ENCODE results near the gene TSPOAP1. TPM values are rescaled to one million over a fixed set of nuclear protein-coding genes. Genes with fewer than 3 reads are reported as not detected.
A peak's percentile ranks its signal among the peaks of the same experiment; 100 is the strongest.

Gene TSPOAP1
- total and polyA plus RNA-seq, 2 of the 13 experiments (the other 11 are each of a cell fraction or from before 2014, with no cell fraction given), result not detected

DNA sequence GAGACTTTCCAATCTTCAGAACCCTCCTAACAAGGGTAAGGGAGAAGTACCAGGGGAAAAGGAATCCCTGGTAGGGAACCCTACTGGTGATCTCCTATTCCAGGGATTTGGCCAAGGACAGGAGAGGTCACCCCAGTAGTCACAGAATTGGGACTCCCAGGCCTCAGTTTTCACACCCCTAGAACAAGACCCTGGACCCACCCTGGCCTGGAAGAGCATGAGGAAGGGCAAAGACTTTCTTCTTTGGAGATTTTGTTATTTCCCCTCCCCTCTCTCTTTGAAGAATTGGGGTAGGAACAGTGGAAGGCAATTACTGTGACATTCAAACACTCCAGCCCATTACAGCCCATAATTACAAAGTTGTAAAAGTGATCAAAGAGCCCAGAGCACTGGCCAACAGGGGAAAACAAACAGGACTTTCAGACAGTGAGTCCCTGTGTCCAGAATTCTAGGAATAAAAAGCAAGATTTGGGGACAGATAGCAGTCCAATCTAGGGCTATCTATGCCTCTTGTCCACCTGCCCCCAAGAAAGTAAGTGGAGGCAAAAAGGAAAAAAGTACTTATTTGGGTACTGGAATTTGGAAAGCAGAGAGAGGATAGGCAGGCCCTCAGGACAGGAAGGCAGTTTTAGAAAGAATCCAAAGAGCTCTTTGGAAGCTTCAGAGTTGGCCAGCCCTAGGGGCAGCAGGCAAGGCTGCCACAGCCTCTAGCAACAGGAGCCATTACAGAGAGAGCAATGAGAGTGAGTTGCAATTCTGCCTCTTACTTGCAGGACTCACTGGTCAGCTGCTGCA lies 36.8 kb upstream of the TSPOAP1 start:
- DNase-seq (ENCODE audit: low spot score) (peak; percentile 45), FAIRE-seq (no peak), ATAC-seq (peak; percentile 4; the same call in 2 of the 3 replicates)
- Histone ChIP-seq H3K9me3 (ENCODE audit: low read length) (no peaks in the 10 kb centered on the region), H4K20me1 (ENCODE audit: insufficient read depth, low read length) (no peaks in the 10 kb centered on the region), H3K4me1 (ENCODE audit: insufficient read depth, low read length) (peaks cover 98% of the 10 kb centered on the region), H2AFZ (ENCODE audit: low read length) (no peak overlapping the region), H3K36me3 (replicated peaks in 1 of 2; ENCODE audit: control insufficient read depth in 1 of 2, insufficient read depth in 2 of 2, low read length in 2 of 2) (peaks cover 51 to 66% of the 10 kb centered on the region in 2 experiments), H3K27ac (ENCODE audit: extremely low read length, insufficient read depth, low read length) (peak overlapping the region; percentile 89), H3K79me2 (ENCODE audit: insufficient read depth, low read length) (peaks cover 78% of the 10 kb centered on the region), H3K27me3 (ENCODE audit: control insufficient read depth in 1 of 2, insufficient read depth in 2 of 2, low read length in 2 of 2) (no peaks in the 10 kb centered on the region), H3K4me3 (replicated peaks in 1 of 3; ENCODE audit: insufficient read depth in 1 of 3, low read depth in 2 of 3, low read length in 3 of 3) (peak overlapping the region in 1 of 3 experiments; percentile 32; a peak in 1 of 6 replicates), H3K9ac (ENCODE audit: insufficient read depth, low read depth, low read length) (peak overlapping the region; percentile 68), H3K4me2 (ENCODE audit: low read depth, low read length) (peak overlapping the region; percentile 70)
- POLR2A ChIA-PET, result interaction anchor here (1.5 to 12.9 kb wide), 10 partner anchors 8 to 50 kb away, joined by 5 to 458 read pairs (median 20); partner anchors contain the start of genes RNF43 and SUPT4H1
- CTCF ChIA-PET (ENCODE audit: low intra/inter-chr PET ratio, low total read pairs), result interaction anchor here (1.2 kb wide), 1 partner anchor 9 kb away, joined by 3 read pairs; no protein-coding TSS in a partner anchor
- intact Hi-C loops (cut with micrococcal nuclease; ENCODE audit: unreplicated experiment), result loop anchor here (2.0 kb wide), 1 partner anchor 15 kb away; no protein-coding TSS in a partner anchor
- no TSS peak for BruUV-seq (replicated peaks)
- in situ Hi-C loops (cut with HindIII; ENCODE audit: extremely low pct_ligation_motif_present, low pct_unique_long_range_greater_than_20kb), result no loop called here
- TF ChIP-seq NCOA2 (CRISPR knock-in tag; IDR thresholded peaks at IDR 0.05) (peak; percentile 21; the same call in 1 of the 2 replicates), CHD4 (IDR thresholded peaks at IDR 0.05; ENCODE audit: borderline replicate concordance, low read length) (peak; percentile 65; the same call in 1 of the 2 replicates), ZNF20 (CRISPR knock-in tag; IDR thresholded peaks at IDR 0.05) (0 out of 2 replicates have a peak, but pooled peaks have one; percentile 9), RARG (CRISPR knock-in tag; IDR thresholded peaks at IDR 0.05; ENCODE audit: low read depth) (no peak), LCORL (IDR thresholded peaks at IDR 0.05) (no peak), LCORL (CRISPR knock-in tag; IDR thresholded peaks at IDR 0.05) (0 out of 2 replicates have a peak, but pooled peaks have one; percentile 2), JUN (CRISPR knock-in tag; IDR thresholded peaks at IDR 0.05) (0 out of 2 replicates have a peak, but pooled peaks have one; percentile 10), AKAP8 (CRISPR knock-in tag; IDR thresholded peaks at IDR 0.05) (no peak), HNF4A (CRISPR knock-in tag; IDR thresholded peaks at IDR 0.05) (peak; percentile 32; the same call in 1 of the 2 replicates), ZNF282 (IDR thresholded peaks at IDR 0.05; ENCODE audit: partially characterized antibody) (no peak), HDAC1 (CRISPR knock-in tag; IDR thresholded peaks at IDR 0.05) (0 out of 2 replicates have a peak, but pooled peaks have one; percentile 32), TCF7 (IDR thresholded peaks at IDR 0.05; ENCODE audit: low read depth) (peak; percentile 63), ZNF484 (CRISPR knock-in tag; IDR thresholded peaks at IDR 0.05; ENCODE audit: borderline replicate concordance, low read depth) (no peak), CREB1 (IDR thresholded peaks at IDR 0.05) (no peak), CREB1 (CRISPR knock-in tag; IDR thresholded peaks at IDR 0.05) (no peak), RNF2 (conservative IDR thresholded peaks at IDR 0.05; ENCODE audit: low read depth) (no peak), TBX3 (IDR thresholded peaks at IDR 0.05; ENCODE audit: borderline replicate concordance) (no peak), ASH2L (IDR thresholded peaks at IDR 0.05; ENCODE audit: insufficient read length, low read depth, low read length) (peak; percentile 10), POLR2G (IDR thresholded peaks at IDR 0.05; ENCODE audit: low read depth, low read length) (no peak; the same call in 1 of the 2 replicates), TCF7L2 (IDR thresholded peaks at IDR 0.05; ENCODE audit: low read depth, low read length) (no peak), SAP130 (CRISPR knock-in tag; IDR thresholded peaks at IDR 0.05; ENCODE audit: low read depth) (peak; percentile 0; the same call in 1 of the 2 replicates), CREM (IDR thresholded peaks at IDR 0.05) (peak; percentile 40; the same call in 1 of the 2 replicates), CREM (CRISPR knock-in tag; IDR thresholded peaks at IDR 0.05) (no peak)
- TF ChIP-seq, protein P1, sequence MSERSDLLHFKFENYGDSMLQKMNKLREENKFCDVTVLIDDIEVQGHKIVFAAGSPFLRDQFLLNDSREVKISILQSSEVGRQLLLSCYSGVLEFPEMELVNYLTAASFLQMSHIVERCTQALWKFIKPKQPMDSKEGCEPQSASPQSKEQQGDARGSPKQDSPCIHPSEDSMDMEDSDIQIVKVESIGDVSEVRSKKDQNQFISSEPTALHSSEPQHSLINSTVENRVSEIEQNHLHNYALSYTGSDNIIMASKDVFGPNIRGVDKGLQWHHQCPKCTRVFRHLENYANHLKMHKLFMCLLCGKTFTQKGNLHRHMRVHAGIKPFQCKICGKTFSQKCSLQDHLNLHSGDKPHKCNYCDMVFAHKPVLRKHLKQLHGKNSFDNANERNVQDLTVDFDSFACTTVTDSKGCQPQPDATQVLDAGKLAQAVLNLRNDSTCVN (CRISPR knock-in tag; IDR thresholded peaks at IDR 0.05; ENCODE audit: borderline replicate concordance), result no peak
- TF ChIP-seq, protein P2, sequence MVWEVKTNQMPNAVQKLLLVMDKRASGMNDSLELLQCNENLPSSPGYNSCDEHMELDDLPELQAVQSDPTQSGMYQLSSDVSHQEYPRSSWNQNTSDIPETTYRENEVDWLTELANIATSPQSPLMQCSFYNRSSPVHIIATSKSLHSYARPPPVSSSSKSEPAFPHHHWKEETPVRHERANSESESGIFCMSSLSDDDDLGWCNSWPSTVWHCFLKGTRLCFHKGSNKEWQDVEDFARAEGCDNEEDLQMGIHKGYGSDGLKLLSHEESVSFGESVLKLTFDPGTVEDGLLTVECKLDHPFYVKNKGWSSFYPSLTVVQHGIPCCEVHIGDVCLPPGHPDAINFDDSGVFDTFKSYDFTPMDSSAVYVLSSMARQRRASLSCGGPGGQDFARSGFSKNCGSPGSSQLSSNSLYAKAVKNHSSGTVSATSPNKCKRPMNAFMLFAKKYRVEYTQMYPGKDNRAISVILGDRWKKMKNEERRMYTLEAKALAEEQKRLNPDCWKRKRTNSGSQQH (CRISPR knock-in tag; IDR thresholded peaks at IDR 0.05; ENCODE audit: low read depth), result no peak

Measured in HepG2 (cell line).